Osteoblast (primary cell): ENCODE measurements around the gene PEMT. TPM values are rescaled to one million over a fixed set of nuclear protein-coding genes. Genes with fewer than 3 reads are reported as not detected.

Source experiments
- DNase-seq: peaks from one replicate; pipeline ENCODE4 v3.0.0; 2011; ENCODE audit warnings: low spot score, mixed read lengths; ENCODE audit not compliant: insufficient read length; ENCODE audit errors: missing footprints
- H2AFZ ChIP-seq: 2 replicates; pipeline ENCODE4 v1.6.0; 2011; ENCODE audit warnings: mild to moderate bottlenecking, low read length
- H3K27ac ChIP-seq: 2 replicates; pipeline ENCODE4 v1.5.1; 2011; ENCODE audit warnings: mild to moderate bottlenecking, low read depth, low read length, moderate library complexity
- H3K27me3 ChIP-seq: 2 replicates; pipeline ENCODE4 v1.6.0; 2012; ENCODE audit warnings: mild to moderate bottlenecking, control low read depth, inconsistent platforms, low read length, moderate library complexity; ENCODE audit not compliant: insufficient read depth
- H3K36me3 ChIP-seq: 2 replicates; pipeline ENCODE4 v1.5.1; 2011; ENCODE audit warnings: mild to moderate bottlenecking, low read length, control low read depth, moderate library complexity; ENCODE audit not compliant: insufficient read depth
- H3K4me1 ChIP-seq: 2 replicates; pipeline ENCODE4 v1.5.1; 2011; ENCODE audit warnings: mild to moderate bottlenecking, low read length, control low read depth, moderate library complexity; ENCODE audit not compliant: insufficient read depth
- H3K4me2 ChIP-seq: 2 replicates; pipeline ENCODE4 v1.6.0; 2011; ENCODE audit warnings: mild to moderate bottlenecking, low read length; ENCODE audit not compliant: insufficient read depth
- H3K4me3 ChIP-seq: fragments of 200-600 bp; sonication (generic); 3 replicates; pipeline ENCODE4 v1.5.1; 2012; ENCODE audit warnings: mild to moderate bottlenecking, low read length, inconsistent platforms; ENCODE audit not compliant: insufficient read depth
- H3K79me2 ChIP-seq: 2 replicates; pipeline ENCODE4 v1.6.0; 2012; ENCODE audit warnings: mild to moderate bottlenecking, low read length, control low read depth, inconsistent platforms; ENCODE audit not compliant: insufficient read depth
- H3K9me3 ChIP-seq: 2 replicates; pipeline ENCODE4 v1.5.1; 2011; ENCODE audit warnings: low read depth, low read length, control low read depth
- H4K20me1 ChIP-seq: 2 replicates; pipeline ENCODE4 v1.6.0; 2012; ENCODE audit warnings: mild to moderate bottlenecking, low read length, control low read depth; ENCODE audit not compliant: insufficient read depth
- CTCF ChIP-seq: IDR thresholded peaks from 2 replicates; pipeline ENCODE4 v1.5.1; 2011; ENCODE audit warnings: mild to moderate bottlenecking, low read depth, low read length, moderate library complexity; ENCODE audit errors: extremely low read depth
- total RNA-seq: library from RNA; depleted of rRNA; stranded (reverse); fragments of >200 nt; gene quantifications from 2 replicates; pipeline ENCODE4 v1.2.3, GENCODE V29; 2012

Gene PEMT
- total RNA-seq, 1 donor = 26.4 TPM

DNA sequence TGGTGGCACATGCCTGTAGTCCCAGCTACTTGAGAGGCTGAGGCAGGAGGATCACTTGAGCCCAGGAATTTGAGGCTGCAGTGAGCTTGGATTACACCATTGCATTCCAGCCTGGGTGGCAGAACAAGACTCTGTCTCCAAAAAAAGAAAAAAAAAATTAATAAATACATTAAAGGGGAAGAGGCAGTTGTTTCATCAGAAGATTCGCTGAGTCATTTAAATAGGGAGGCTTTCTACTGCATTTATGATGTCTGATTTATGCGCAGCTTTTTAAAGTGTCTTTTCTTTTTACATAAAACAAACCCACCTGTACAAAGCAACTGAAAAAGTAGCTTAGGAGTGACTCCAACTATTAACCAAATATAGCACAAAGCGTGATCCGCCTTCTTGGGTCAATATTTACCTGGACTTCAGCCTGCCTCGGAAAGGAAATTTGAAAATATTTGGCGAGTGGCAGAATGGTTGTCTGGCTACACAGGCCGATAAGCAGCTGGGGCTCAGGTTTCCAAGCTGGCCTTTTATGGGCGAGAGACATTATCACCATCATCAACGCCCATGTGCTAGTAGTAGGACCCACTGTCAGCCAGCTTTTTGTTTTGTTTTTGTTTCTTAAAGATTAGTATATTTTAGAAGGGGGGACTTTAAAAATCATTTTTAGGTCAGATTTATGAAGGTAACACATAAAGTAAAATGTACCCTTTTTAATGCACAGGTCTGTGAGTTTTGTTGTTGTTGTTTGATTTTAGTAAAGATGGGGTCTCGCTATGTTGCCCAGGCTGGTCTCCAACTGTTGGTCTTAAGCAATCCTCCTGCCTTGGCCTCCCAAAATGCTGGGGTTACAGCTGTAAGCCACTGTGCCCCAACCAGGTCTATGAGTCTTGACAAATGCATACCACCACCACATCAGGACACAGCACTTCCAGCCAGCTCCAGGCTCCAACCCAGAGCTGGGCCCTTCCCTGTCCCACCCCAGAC is 52.8 kb downstream of the PEMT start:
- Histone ChIP-seq H3K27ac (no peak overlapping the region), H3K36me3 (no peaks in the 10 kb centered on the region), H2AFZ (no peak overlapping the region), H3K4me3 (no peak overlapping the region), H3K4me1 (peaks cover 11% of the 10 kb centered on the region), H3K79me2 (no peaks in the 10 kb centered on the region), H3K9me3 (no peaks in the 10 kb centered on the region), H4K20me1 (no peaks in the 10 kb centered on the region), H3K27me3 (no peaks in the 10 kb centered on the region), H3K4me2 (no peak overlapping the region)
- TF ChIP-seq CTCF = no peak
- no peak for DNase-seq

- H2AFZ ChIP-seq = no peak overlapping the region
- no peak for TF ChIP-seq CTCF
- DNase-seq = no peak
Measured at GRCh38 chr17:17537311-17538099, 54.0 kb downstream of the PEMT start.

GRCh38 chr17:17536702-17537101 is 54.8 kb downstream of the PEMT start:
- Histone ChIP-seq H3K4me1 (peaks cover 11% of the 10 kb centered on the region), H3K9me3 (no peaks in the 10 kb centered on the region), H3K4me2 (no peak overlapping the region)

More at GRCh38 chr17:17537311-17538099, 54.0 kb downstream of the PEMT start:
- no peak overlapping the region for H3K4me3 ChIP-seq
- no peaks in the 10 kb centered on the region for H3K27me3 ChIP-seq
- H3K79me2 ChIP-seq = no peaks in the 10 kb centered on the region
- no peak overlapping the region for H3K4me2 ChIP-seq
- H3K36me3 ChIP-seq = no peaks in the 10 kb centered on the region
- peaks cover 11% of the 10 kb centered on the region for H3K4me1 ChIP-seq
- no peaks in the 10 kb centered on the region for H3K9me3 ChIP-seq
- no peak overlapping the region for H3K27ac ChIP-seq
- no peaks in the 10 kb centered on the region for H4K20me1 ChIP-seq

More at GRCh38 chr17:17536702-17537101, 54.8 kb downstream of the PEMT start:
- no peak overlapping the region for H2AFZ ChIP-seq
- H3K4me3 ChIP-seq = no peak overlapping the region
- H3K27ac ChIP-seq = no peak overlapping the region
- no peaks in the 10 kb centered on the region for H3K36me3 ChIP-seq
- no peak for TF ChIP-seq CTCF
- no peaks in the 10 kb centered on the region for H3K27me3 ChIP-seq
- no peaks in the 10 kb centered on the region for H4K20me1 ChIP-seq
- no peak for DNase-seq
- H3K79me2 ChIP-seq = no peaks in the 10 kb centered on the region
